GM19025 (cell line): ENCODE results near the gene VTI1A.

Experiments
- ATAC-seq: cut with Tn5 transposase; IDR thresholded peaks from one replicate; pipeline ENCODE4 v1.9.1; 2021; ENCODE audit warnings: mild to moderate bottlenecking, low read depth, moderate library complexity; ENCODE audit not compliant: unreplicated experiment

The VTI1A gene

GRCh38 chr10:112739592-112740353 is 292.8 kb downstream of the VTI1A start:
- ATAC-seq: no peak

GRCh38 chr10:112741830-112742402 is 294.9 kb downstream of the VTI1A start:
- no peak for ATAC-seq

- ATAC-seq: no peak
Measured at GRCh38 chr10:112744181-112745096, 297.4 kb downstream of the VTI1A start.

DNA sequence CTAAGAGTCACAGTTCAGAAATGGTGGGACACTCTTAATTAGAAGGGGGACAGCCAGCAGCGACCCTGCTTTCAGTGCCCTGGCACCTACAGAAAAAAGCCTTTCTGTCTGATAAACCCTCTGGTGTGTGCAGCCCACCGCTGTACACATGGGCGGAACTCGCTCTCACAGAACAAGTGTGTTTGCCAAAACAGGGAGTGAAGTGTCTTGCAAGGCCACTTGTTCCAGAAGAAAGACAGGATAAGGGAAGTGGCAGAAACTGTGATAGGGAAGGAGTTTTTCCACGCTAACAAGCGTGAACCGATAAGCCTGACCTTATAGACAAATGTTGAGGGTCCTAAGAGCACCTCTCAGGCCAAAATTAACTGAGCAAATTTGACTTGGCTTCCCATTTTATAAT is 299.3 kb downstream of the VTI1A start:
- ATAC-seq: no peak

DNA sequence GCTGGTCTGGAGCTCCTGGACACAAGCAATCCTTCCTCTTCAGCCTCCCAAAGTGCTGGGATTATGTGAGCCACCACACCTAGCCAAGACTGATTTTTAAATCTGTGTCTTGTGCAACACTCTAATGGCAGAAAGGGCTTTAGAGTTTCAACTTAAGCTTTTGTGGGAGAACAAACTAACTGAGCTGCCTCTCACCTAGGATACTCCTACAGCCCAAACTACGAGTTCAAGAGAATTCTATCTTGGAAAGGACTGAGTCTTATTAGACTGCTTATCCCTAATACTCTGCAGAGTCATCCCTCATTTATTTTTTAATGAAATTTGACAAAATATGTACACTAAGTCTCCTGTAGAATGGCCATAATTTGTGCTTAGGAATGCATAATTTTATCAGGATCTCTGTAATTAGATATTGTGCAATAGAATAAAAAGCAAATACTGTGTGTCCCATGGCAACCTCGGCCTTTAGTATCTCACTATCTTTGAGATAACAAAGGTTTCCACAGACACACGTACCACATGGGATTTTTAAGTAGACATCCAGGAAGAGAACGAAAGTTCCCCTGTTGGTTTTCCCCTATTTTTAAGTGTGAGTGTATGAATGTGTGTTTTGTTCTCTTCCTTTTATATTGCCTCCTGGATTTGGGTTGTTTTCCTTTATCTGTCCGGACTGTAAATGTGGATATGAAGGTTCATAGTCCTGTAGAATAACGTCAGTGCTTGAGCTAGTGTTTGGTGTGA is 303.6 kb downstream of the VTI1A start:
- ATAC-seq: no peak

DNA sequence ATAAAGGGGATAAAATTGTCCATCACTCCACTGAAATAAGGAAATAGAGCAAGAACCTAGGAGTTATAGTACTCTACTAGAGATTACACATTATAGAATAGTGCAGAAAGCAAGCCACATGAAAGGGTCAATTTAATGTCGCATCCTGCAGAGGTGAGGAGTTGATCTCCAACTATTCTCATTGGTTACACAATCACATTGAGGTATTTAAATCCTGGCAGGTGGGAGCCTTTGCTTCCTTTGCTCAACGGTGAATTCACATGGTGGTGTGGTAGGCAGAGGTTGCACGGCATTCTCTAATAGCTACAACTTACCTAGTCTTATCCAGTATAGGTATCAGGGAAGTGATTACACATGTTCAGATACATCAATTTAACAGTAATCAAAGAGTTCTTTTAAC is 304.6 kb downstream of the VTI1A start:
- ATAC-seq: no peak

DNA sequence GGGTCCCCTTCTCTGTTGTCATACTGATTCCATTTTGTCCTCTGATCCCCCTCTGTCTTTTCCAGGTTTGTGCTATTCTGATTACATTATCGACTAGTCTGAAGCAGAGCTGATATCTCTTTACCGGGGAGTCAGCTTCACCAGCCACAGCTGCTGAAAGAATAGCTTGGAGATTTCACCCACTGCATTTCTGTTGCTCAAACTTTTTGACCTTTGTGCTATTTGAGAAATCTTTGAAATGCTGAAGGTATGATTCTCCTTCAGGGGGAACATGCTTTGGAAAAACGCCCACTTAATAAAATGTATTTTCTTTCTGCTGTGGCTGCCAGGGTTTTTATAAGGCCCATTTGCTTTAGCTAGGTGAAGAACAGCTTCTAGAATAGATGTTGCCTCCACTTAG is 305.3 kb downstream of the VTI1A start:
- ATAC-seq: no peak

GRCh38 chr10:112753961-112754411 is 307.0 kb downstream of the VTI1A start:
- no peak for ATAC-seq

DNA sequence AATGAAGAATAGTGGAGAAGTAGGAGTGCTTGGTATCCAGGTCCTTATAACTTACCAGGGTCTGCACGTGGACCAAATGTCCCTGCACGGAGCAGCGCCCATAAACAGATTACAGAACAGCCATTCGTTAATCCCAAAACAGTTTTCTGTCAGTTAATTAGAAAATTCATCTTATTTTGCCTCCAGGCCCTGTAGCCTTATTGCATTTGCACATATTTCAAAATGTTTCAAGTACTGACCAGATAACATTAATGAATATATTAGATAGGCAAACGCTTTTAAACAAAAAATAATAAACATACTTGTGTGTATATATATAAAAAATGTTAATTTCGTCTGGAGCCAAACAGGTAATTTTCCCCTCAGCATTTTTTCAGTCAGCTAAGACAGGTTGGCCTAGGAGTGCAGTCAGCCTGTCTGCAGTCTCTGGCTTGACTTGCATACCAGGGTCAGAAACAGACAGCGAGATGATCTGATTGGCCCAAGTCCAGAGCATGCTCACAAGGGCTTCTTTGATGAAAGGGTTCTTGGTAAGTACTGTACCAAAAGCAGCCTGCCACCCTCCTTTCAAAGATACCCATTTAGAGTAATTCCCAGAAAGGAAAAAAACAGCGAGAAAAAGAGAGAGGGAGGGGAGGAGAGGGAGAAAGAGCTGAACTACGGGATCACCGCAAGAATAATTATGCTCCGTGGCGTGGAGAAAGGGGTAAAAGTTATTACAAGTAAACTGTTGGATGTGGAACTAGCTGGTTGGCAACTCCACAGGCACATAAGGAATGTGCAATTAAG is 308.6 kb downstream of the VTI1A start:
- ATAC-seq: no peak

DNA sequence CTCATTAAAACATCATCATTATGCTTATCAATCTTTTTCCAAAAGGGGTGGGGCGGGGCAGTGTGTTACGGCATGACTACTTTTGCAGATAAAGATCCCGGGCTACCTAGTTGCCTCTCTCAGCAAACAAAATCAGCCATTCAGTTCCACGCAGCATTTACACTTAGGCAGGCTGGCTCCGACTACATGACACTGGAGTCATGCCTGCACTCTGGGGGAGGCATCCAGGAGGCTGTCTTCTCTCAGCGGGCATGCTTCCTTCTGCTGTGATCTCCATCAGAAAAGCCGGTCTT is 309.2 kb downstream of the VTI1A start:
- ATAC-seq: no peak

- no peak for ATAC-seq
Measured at GRCh38 chr10:112758961-112759360, 311.9 kb downstream of the VTI1A start.

DNA sequence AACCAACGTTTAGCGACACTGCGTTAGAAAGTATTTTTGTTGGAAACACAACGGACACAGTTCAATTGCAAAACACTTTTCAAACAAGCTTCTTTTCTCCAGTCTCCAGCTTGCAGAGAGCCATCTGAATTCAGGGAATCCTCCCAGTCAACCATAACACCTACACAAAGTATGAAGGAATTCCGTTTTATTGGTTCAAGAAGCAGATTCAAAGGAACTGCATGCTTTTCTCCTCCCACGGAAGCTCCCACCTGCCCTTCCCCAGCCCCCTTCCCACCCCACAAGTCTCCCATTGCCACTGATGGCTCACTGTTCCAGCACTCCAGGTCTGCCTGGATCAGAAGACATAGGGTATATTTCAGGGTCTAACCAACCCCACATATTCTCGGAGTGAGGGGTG is 312.5 kb downstream of the VTI1A start:
- no peak for ATAC-seq

DNA sequence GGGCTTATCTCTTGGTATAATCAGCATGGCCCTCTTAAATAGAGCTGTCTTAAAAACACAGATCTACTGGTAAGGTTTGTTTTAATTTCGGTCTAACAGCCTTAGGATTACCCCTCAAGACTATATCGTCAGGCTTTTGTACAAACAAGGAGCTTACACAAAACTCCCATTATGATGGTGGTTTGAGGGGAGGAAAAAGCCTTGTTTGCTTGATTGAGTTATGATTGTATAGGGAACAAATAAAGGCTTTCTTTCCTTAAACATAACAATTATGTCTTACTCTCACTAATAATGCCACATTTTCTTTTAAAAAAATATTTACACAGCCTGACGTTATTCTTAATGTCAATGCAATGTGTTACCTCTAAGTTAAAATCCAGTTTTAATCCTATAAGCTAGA is 314.2 kb downstream of the VTI1A start:
- no peak for ATAC-seq

- no peak for ATAC-seq
Measured at GRCh38 chr10:112763916-112764520, 317.0 kb downstream of the VTI1A start.

DNA sequence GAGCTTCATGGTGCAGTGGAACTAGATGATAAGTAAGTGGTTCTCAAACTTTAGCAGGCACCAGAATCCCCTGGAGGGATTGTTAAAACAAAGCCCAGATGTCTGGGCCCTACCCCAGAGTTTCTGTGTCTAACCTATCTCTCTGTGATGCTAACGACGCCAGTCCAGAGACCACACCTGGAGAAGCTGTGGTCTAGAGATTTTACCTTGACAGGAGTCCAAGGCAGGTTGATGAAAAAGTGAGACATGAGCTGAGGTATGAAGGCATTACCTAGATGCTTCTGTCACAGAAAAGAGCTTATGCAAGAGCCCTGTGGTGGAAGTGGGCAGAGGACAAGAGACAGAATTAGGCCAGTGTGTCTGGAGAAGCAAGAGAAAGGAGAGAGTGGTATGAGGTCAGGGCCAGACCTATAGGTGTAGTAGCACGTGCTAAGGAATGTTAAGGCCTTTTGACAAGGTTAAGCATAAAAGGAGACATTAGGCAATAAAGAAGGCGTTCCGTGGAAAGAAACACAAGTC is 318.8 kb downstream of the VTI1A start:
- ATAC-seq: no peak

- ATAC-seq: no peak
Measured at GRCh38 chr10:112766636-112767035, 319.6 kb downstream of the VTI1A start.

DNA sequence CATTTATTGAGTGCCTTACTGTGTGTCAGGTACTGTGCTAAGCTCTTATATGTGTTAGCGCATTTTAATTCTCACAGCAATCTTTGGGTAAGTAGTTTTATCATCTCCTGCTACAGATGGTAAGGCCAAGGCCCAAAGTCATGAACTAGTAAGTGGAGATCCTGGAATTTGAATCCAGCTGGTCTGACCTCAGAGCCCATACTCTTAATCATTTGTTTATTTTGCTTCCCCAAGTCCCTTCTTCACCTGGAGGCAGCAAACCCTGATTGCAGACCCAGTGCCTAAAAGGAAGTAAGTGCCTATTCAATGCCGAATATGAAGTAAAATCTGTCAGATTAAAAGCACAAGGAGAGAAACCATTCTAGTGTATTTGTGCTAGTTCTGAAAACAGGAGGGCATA is 320.1 kb downstream of the VTI1A start:
- ATAC-seq: no peak

DNA sequence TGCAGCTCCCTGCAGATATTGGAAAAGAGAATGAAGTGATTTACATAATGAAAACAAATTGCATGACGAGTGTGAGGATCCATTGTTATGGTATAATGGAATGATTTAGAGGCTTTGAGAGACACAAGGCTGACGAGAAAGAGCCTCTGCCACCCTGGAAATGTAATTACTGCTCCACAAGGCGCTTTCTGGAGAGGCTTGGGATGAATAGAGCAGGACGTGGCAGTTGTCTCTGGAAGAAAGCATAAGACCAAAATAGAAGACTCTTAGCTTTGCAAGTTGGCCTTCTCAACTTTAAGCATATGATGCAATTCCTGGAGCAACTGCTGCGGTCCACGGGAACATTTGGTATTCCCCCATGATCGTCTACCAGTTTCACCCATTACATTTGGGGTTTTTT is 321.1 kb downstream of the VTI1A start:
- no peak for ATAC-seq

DNA sequence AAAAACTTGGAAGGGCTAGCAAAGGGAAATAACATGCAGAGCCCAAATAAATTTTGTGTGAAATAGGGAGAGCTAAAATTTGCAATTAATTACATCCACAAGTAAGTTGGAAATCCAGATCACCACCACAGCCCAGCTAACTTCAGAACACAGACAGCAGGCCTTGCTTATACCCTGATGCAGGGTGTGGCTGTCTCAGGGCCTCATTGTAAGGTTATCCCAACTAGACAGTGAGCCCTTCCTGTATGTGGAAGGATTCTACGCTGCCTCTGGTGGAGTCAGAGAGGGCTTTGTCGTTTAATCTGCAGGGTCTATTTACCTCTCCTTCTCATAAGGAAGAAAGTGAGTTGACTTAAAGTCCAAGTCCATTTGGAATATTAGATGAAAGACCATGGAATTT is 322.1 kb downstream of the VTI1A start:
- ATAC-seq: no peak
